ENCODE results near the gene TOP1. TPM values are rescaled to one million over a fixed set of nuclear protein-coding genes. Genes with fewer than 3 reads are reported as not detected.

Gene TOP1
- total RNA-seq, 2 donors from 2014 or later, result 80.6 to 85.5 TPM

- TF ChIP-seq, protein P1, sequence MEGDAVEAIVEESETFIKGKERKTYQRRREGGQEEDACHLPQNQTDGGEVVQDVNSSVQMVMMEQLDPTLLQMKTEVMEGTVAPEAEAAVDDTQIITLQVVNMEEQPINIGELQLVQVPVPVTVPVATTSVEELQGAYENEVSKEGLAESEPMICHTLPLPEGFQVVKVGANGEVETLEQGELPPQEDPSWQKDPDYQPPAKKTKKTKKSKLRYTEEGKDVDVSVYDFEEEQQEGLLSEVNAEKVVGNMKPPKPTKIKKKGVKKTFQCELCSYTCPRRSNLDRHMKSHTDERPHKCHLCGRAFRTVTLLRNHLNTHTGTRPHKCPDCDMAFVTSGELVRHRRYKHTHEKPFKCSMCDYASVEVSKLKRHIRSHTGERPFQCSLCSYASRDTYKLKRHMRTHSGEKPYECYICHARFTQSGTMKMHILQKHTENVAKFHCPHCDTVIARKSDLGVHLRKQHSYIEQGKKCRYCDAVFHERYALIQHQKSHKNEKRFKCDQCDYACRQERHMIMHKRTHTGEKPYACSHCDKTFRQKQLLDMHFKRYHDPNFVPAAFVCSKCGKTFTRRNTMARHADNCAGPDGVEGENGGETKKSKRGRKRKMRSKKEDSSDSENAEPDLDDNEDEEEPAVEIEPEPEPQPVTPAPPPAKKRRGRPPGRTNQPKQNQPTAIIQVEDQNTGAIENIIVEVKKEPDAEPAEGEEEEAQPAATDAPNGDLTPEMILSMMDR (IDR thresholded peaks at IDR 0.05), result no peak
- no peak overlapping the region for H3K27ac ChIP-seq
- H3K27me3 ChIP-seq, result no peaks in the 10 kb centered on the region
- no peak overlapping the region for H3K4me3 ChIP-seq
- H3K9me3 ChIP-seq, result no peaks in the 10 kb centered on the region
- H3K4me1 ChIP-seq, result no peaks in the 10 kb centered on the region
- intact Hi-C loops (cut with DNase I), result no loop called here
- no peaks in the 10 kb centered on the region for H3K36me3 ChIP-seq
- no peak overlapping the region for H3K9ac ChIP-seq (ENCODE audit: low read depth in 2 of 2, low read length in 2 of 2)
- no peak for DNase-seq
These were observed 34.8 kb downstream of the TOP1 start for GRCh38 chr20:41063442-41063841.

GRCh38 chr20:41064377-41064776, 35.8 kb downstream of the TOP1 start:
- H3K9me3 ChIP-seq, result no peaks in the 10 kb centered on the region
- H3K4me1 ChIP-seq, result no peaks in the 10 kb centered on the region
- H3K36me3 ChIP-seq, result no peaks in the 10 kb centered on the region
- DNase-seq, result no peak
- H3K27ac ChIP-seq, result no peak overlapping the region
- H3K4me3 ChIP-seq, result no peak overlapping the region
- intact Hi-C loops (cut with DNase I), result no loop called here
- H3K27me3 ChIP-seq, result no peaks in the 10 kb centered on the region
- H3K9ac ChIP-seq (ENCODE audit: low read depth in 2 of 2, low read length in 2 of 2), result no peak overlapping the region
- TF ChIP-seq, protein P1 (IDR thresholded peaks at IDR 0.05), result no peak

DNA sequence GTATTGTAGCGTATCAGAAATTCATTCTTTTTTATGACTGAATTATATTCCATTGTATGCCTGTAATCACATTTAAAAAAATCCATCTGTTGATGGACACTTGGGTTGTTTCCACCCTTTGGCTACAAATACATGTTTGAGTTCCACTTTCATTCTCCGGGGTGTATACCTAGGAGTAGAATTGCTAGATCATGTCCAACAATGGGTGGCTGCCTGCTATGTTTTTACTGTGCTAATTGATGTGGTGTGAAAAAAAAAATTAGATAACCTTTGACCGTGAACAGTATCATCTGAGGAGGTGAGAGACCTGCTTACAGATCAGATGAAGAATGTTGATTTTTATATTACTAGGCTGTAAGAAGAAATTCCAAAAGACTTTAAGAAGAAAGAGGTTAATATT, 37.1 kb downstream of the TOP1 start:
- no peaks in the 10 kb centered on the region for H3K4me1 ChIP-seq
- H3K36me3 ChIP-seq, result no peaks in the 10 kb centered on the region
- intact Hi-C loops (cut with DNase I), result no loop called here
- DNase-seq, result no peak
- H3K9ac ChIP-seq (ENCODE audit: low read depth in 2 of 2, low read length in 2 of 2), result no peak overlapping the region
- H3K27ac ChIP-seq, result no peak overlapping the region
- no peak overlapping the region for H3K4me3 ChIP-seq
- no peaks in the 10 kb centered on the region for H3K9me3 ChIP-seq
- H3K27me3 ChIP-seq, result no peaks in the 10 kb centered on the region
- TF ChIP-seq, protein P1 (IDR thresholded peaks at IDR 0.05), result no peak

- intact Hi-C loops (cut with DNase I), result no loop called here
- H3K4me3 ChIP-seq, result no peak overlapping the region
- no peak for DNase-seq
- H3K36me3 ChIP-seq, result no peaks in the 10 kb centered on the region
- H3K9ac ChIP-seq (ENCODE audit: low read depth in 2 of 2, low read length in 2 of 2), result no peak overlapping the region
- H3K4me1 ChIP-seq, result peaks cover 9% of the 10 kb centered on the region
- TF ChIP-seq, protein P1 (IDR thresholded peaks at IDR 0.05), result no peak
- no peaks in the 10 kb centered on the region for H3K27me3 ChIP-seq
- no peak overlapping the region for H3K27ac ChIP-seq
- no peaks in the 10 kb centered on the region for H3K9me3 ChIP-seq
These were observed 40.2 kb downstream of the TOP1 start for GRCh38 chr20:41068806-41069205.

DNA sequence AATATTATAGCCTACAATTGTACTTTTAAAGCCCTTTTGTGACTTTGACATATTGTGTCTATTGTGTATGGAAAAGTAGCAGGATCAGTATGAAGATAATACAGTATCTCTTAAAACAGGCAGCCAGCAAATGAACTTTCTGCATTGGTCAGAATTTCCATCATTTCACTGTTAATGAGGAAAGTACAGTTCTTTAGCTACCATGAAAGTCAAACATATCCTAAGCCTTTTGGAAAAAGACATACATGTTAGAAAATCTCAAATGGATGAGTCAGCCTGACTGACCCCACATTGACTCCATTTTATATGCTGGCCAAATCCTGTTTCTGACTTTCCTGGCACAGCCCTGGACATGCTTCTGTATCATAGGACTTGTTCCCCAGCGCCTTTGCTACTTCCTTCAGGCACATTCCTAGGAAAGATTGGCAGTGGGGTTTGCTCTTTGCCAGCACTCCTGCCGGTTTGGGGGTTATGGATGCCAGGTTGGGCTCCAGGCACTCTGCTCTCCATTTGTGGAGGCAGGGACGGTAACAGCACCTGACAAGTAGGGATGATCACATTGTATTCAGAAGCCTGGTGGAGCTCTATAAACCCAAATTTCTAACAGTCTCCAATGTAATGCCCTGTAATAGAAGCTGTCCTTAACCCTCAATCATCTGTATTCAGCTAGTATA, 43.7 kb downstream of the TOP1 start:
- H3K9ac ChIP-seq (ENCODE audit: low read depth in 2 of 2, low read length in 2 of 2), result no peak overlapping the region
- intact Hi-C loops (cut with DNase I), result no loop called here
- H3K9me3 ChIP-seq, result no peaks in the 10 kb centered on the region
- H3K4me1 ChIP-seq, result peaks cover 14% of the 10 kb centered on the region
- H3K36me3 ChIP-seq, result no peaks in the 10 kb centered on the region
- H3K27ac ChIP-seq, result no peak overlapping the region
- no peak for DNase-seq
- TF ChIP-seq, protein P1 (IDR thresholded peaks at IDR 0.05), result no peak
- H3K27me3 ChIP-seq, result no peaks in the 10 kb centered on the region
- no peak overlapping the region for H3K4me3 ChIP-seq

Data from colonic mucosa (tissue), 4 donors.